WTC11 (cell line): Measurements from ENCODE around the gene ZNF554. TPM values are rescaled to one million over a fixed set of nuclear protein-coding genes. Genes with fewer than 3 reads are reported as not detected.

Experiments used
- ATAC-seq: fragments of 200-7000 bp; cut with Tn5 transposase; 2 replicates; pipeline ENCODE4 v1.10.0; 2021; ENCODE audit warnings: mild to moderate bottlenecking, moderate library complexity
- CTCF ChIA-PET: fragments of 300-600 bp; sonication (Branson Sonifier 250); formaldehyde crosslinking; loops from one replicate; lab custom pipeline; 2021; ENCODE audit warnings: antibody characterized with exemption; lab: Charles Lee
- POLR2A ChIA-PET: fragments of 350-600 bp; sonication (Branson Sonifier 250); formaldehyde crosslinking; loops from one replicate; lab custom pipeline; 2021; ENCODE audit warnings: antibody characterized with exemption; lab: Charles Lee
- DNase-seq: peaks from one replicate; pipeline ENCODE4 v3.0.0; 2021; ENCODE audit warnings: low spot score
- H3K27ac Mint-ChIP-seq: 2 replicates; pipeline ENCODE4 v1.8.0; 2021; ENCODE audit warnings: mixed read lengths
- H3K27me3 Mint-ChIP-seq: 2 replicates; pipeline ENCODE4 v1.8.0; 2021; ENCODE audit warnings: low read depth, mild to moderate bottlenecking, moderate library complexity, mixed read lengths
- H3K36me3 Mint-ChIP-seq: 2 replicates; pipeline ENCODE4 v1.8.0; 2021; ENCODE audit warnings: mixed read lengths
- H3K4me1 Mint-ChIP-seq: 2 replicates; pipeline ENCODE4 v1.8.0; 2022; ENCODE audit warnings: mixed read lengths
- H3K4me3 Mint-ChIP-seq: 2 replicates; pipeline ENCODE4 v1.8.0; 2021; ENCODE audit warnings: mild to moderate bottlenecking, moderate library complexity, mixed read lengths
- H3K9me3 Mint-ChIP-seq: 2 replicates; pipeline ENCODE4 v1.8.0; 2021; ENCODE audit warnings: mixed read lengths
- AFF4 ChIP-seq: sonication (generic); formaldehyde crosslinking; IDR thresholded peaks from 2 replicates; pipeline ENCODE4 v1.8.1; 2023; ENCODE audit warnings: mild to moderate bottlenecking, missing genetic modification reagents, borderline replicate concordance
- CREB1 ChIP-seq: sonication (generic); formaldehyde crosslinking; IDR thresholded peaks from 2 replicates; pipeline ENCODE4 v1.8.0; 2023; ENCODE audit warnings: mild to moderate bottlenecking, missing genetic modification reagents
- ESRRA ChIP-seq: sonication (generic); formaldehyde crosslinking; IDR thresholded peaks from 2 replicates; pipeline ENCODE4 v1.8.1; 2022; ENCODE audit warnings: mild to moderate bottlenecking, missing genetic modification reagents, borderline replicate concordance
- FOXK1 ChIP-seq: sonication (generic); formaldehyde crosslinking; IDR thresholded peaks from 2 replicates; pipeline ENCODE4 v1.8.0; 2022; ENCODE audit warnings: mild to moderate bottlenecking, moderate library complexity, missing genetic modification reagents
- FOXP1 ChIP-seq: sonication (generic); formaldehyde crosslinking; IDR thresholded peaks from 2 replicates; pipeline ENCODE4 v1.8.0; 2022; ENCODE audit warnings: missing genetic modification reagents, mild to moderate bottlenecking, moderate library complexity, borderline replicate concordance
- IRF2 ChIP-seq: sonication (generic); formaldehyde crosslinking; IDR thresholded peaks from 2 replicates; pipeline ENCODE4 v1.8.0; 2022; ENCODE audit warnings: low read depth, missing genetic modification reagents, borderline replicate concordance
- JAZF1 ChIP-seq: fragments of 250-450 bp; sonication (Bioruptor Pico); IDR thresholded peaks from 2 replicates; pipeline ENCODE4 v1.9.0; 2021; ENCODE audit warnings: moderate library complexity, mild to moderate bottlenecking, inconsistent platforms
- NFYB ChIP-seq: sonication (generic); formaldehyde crosslinking; conservative IDR thresholded peaks from 2 replicates; pipeline ENCODE4 v1.8.0; 2022; ENCODE audit warnings: low read depth, missing genetic modification reagents
- NR1H2 ChIP-seq: sonication (generic); formaldehyde crosslinking; IDR thresholded peaks from 2 replicates; pipeline ENCODE4 v1.9.0; 2021; ENCODE audit warnings: mild to moderate bottlenecking, moderate library complexity, missing genetic modification reagents
- OVOL2 ChIP-seq: fragments of 250-450 bp; sonication (Bioruptor Pico); IDR thresholded peaks from 2 replicates; pipeline ENCODE4 v1.9.0; 2021; ENCODE audit warnings: mild to moderate bottlenecking, borderline replicate concordance
- PRDM15 ChIP-seq: sonication (generic); formaldehyde crosslinking; IDR thresholded peaks from 2 replicates; pipeline ENCODE4 v1.8.0; 2022; ENCODE audit warnings: missing genetic modification reagents
- SMAD3 ChIP-seq: sonication (generic); formaldehyde crosslinking; IDR thresholded peaks from 2 replicates; pipeline ENCODE4 v1.8.0; 2022; ENCODE audit warnings: missing genetic modification reagents, mild to moderate bottlenecking, borderline replicate concordance
- SOX15 ChIP-seq: fragments of 250-450 bp; sonication (Bioruptor Pico); IDR thresholded peaks from 2 replicates; pipeline ENCODE4 v1.9.0; 2021; ENCODE audit warnings: mild to moderate bottlenecking
- ZNF138 ChIP-seq: sonication (generic); formaldehyde crosslinking; conservative IDR thresholded peaks from 2 replicates; pipeline ENCODE4 v1.8.1; 2022; ENCODE audit warnings: mild to moderate bottlenecking, moderate library complexity, missing genetic modification reagents
- ZNF232 ChIP-seq: sonication (generic); formaldehyde crosslinking; IDR thresholded peaks from 2 replicates; pipeline ENCODE4 v1.8.0; 2022; ENCODE audit warnings: mild to moderate bottlenecking, missing genetic modification reagents
- ZNF281 ChIP-seq: sonication (generic); formaldehyde crosslinking; IDR thresholded peaks from 2 replicates; pipeline ENCODE4 v1.8.0; 2023; ENCODE audit warnings: mild to moderate bottlenecking, missing genetic modification reagents
- ZNF416 ChIP-seq: fragments of 250-450 bp; sonication (Bioruptor Pico); IDR thresholded peaks from 2 replicates; pipeline ENCODE4 v1.9.0; 2021; ENCODE audit warnings: mild to moderate bottlenecking, inconsistent platforms
- ZNF425 ChIP-seq: fragments of 250-450 bp; sonication (Bioruptor Pico); conservative IDR thresholded peaks from 2 replicates; pipeline ENCODE4 v1.9.0; 2021; ENCODE audit warnings: mild to moderate bottlenecking
- ZSCAN18 ChIP-seq: fragments of 250-450 bp; sonication (Bioruptor Pico); IDR thresholded peaks from 2 replicates; pipeline ENCODE4 v2.1.2; 2022; ENCODE audit warnings: mild to moderate bottlenecking, moderate library complexity
- total RNA-seq: library from RNA; stranded (reverse); gene quantifications from 3 replicates; pipeline ENCODE4 v1.2.3, GENCODE V29; 2021

Gene ZNF554
- total RNA-seq, 1 experiment from 2014 or later: 5.7 TPM

- Mint-ChIP-seq H3K27ac (0 out of 2 replicates have a peak overlapping the region, but pooled peaks have one; percentile 49), H3K4me1 (no peaks in the 10 kb centered on the region), H3K4me3 (peak overlapping the region; percentile 91), H3K9me3 (no peaks in the 10 kb centered on the region; the same call in 1 of the 2 replicates), H3K27me3 (no peaks in the 10 kb centered on the region), H3K36me3 (peaks cover 5% of the 10 kb centered on the region)
- CTCF ChIA-PET: interaction anchor here (0.5 to 2.1 kb wide), 10 partner anchors 10 to 659 kb away, joined by 3 to 14 read pairs (median 4); partner anchors contain the start of genes ZNF555 and ZNF57
- POLR2A ChIA-PET: interaction anchor here (0.8 kb wide), 1 partner anchor 35 kb away, joined by 3 read pairs; the partner anchor contains the start of gene THOP1
- ATAC-seq: peak; percentile 43
- TF ChIP-seq ZNF138 (CRISPR knock-in tag) (no peak), FOXP1 (CRISPR knock-in tag) (peak; percentile 9; the same call in 1 of the 2 replicates), CREB1 (CRISPR knock-in tag) (no peak), NFYB (CRISPR knock-in tag) (no peak), SMAD3 (CRISPR knock-in tag) (no peak), NR1H2 (CRISPR knock-in tag) (no peak), FOXK1 (CRISPR knock-in tag) (no peak), AFF4 (CRISPR knock-in tag) (no peak), SOX15 (CRISPR knock-in tag) (no peak), ESRRA (CRISPR knock-in tag) (0 out of 2 replicates have a peak, but pooled peaks have one; percentile 7), ZNF416 (CRISPR knock-in tag) (no peak)
- DNase-seq: no peak
Measured at GRCh38 chr19:2820112-2820702, 539 bp downstream of the ZNF554 start.

GRCh38 chr19:2822846-2823245 lies 3.2 kb downstream of the ZNF554 start:
- no peaks in the 10 kb centered on the region for H3K4me1 Mint-ChIP-seq
- peaks cover 16% of the 10 kb centered on the region for H3K36me3 Mint-ChIP-seq
- ATAC-seq: no peak
- peaks cover 3% of the 10 kb centered on the region; the same call in 1 of the 2 replicates for H3K27me3 Mint-ChIP-seq
- DNase-seq: no peak
- peaks cover 11% of the 10 kb centered on the region for H3K9me3 Mint-ChIP-seq
- CTCF ChIA-PET: interaction anchor here (0.6 to 1.4 kb wide), 2 partner anchors 65 to 186 kb away, joined by 3 to 5 read pairs; no protein-coding TSS in a partner anchor
- no peak overlapping the region for H3K4me3 Mint-ChIP-seq
- POLR2A ChIA-PET: no interaction called here
- no peak overlapping the region for H3K27ac Mint-ChIP-seq
- no peak for TF ChIP-seq OVOL2 (CRISPR knock-in tag)
- TF ChIP-seq PRDM15: no peak
- TF ChIP-seq ZSCAN18 (CRISPR knock-in tag): no peak
- TF ChIP-seq ESRRA (CRISPR knock-in tag): no peak
- no peak for TF ChIP-seq ZNF281 (CRISPR knock-in tag)
- TF ChIP-seq JAZF1: no peak
- TF ChIP-seq IRF2: no peak
- no peak for TF ChIP-seq ZNF425
- TF ChIP-seq ZNF232 (CRISPR knock-in tag): no peak
